CD4-positive, alpha-beta memory T cell (primary cell): ENCODE results near the gene PLA2G4F. TPM values are rescaled to one million over a fixed set of nuclear protein-coding genes. Genes with fewer than 3 reads are reported as not detected.
A peak's percentile ranks its signal among the peaks of the same experiment; 100 is the strongest.

Source experiments
- CTCF ChIA-PET: fragments of 350-600 bp; sonication (Branson Sonifier 250); formaldehyde crosslinking; loops from one replicate; lab custom pipeline; 2021; ENCODE audit warnings: inconsistent platforms; ENCODE audit not compliant: partially characterized antibody; lab: Charles Lee
- POLR2A ChIA-PET: fragments of 350-600 bp; sonication (Branson Sonifier 250); formaldehyde crosslinking; loops from one replicate; lab custom pipeline; 2021; ENCODE audit not compliant: partially characterized antibody; lab: Charles Lee
- DNase-seq, 5 donors: peaks; one replicate each; pipeline versions ENCODE4 v3.0.0 to v3.0.0-alpha.2; 2020 to 2022; ENCODE audit warnings: mixed read lengths in 1 of 5
- H3K27ac ChIP-seq: one replicate; pipeline ENCODE4 v1.7.0; 2013; ENCODE audit warnings: low read depth, low read length
- H3K27me3 ChIP-seq: 2 replicates; pipeline ENCODE4 v1.7.0; 2013; ENCODE audit warnings: mild to moderate bottlenecking, low read length, moderate library complexity; ENCODE audit not compliant: insufficient read depth
- H3K36me3 ChIP-seq: 2 replicates; pipeline ENCODE4 v1.7.0; 2013; ENCODE audit warnings: mild to moderate bottlenecking, low read length, moderate library complexity; ENCODE audit not compliant: insufficient read depth
- H3K4me1 ChIP-seq: 2 replicates; pipeline ENCODE4 v1.7.0; 2013; ENCODE audit warnings: mild to moderate bottlenecking, low read length, moderate library complexity; ENCODE audit not compliant: insufficient read depth
- H3K4me3 ChIP-seq, 2 donors: one replicate each; pipeline ENCODE4 v1.7.0; 2013; ENCODE audit warnings: low read length in 2 of 2, mild to moderate bottlenecking in 1 of 2
- H3K9me3 ChIP-seq, 2 donors: one replicate each; pipeline ENCODE4 v1.7.0; 2013; ENCODE audit warnings: low read length in 2 of 2, control low read depth in 1 of 2; ENCODE audit not compliant: control insufficient read depth in 1 of 2
- H3K27ac Mint-ChIP-seq, 7 donors: one replicate each; pipeline ENCODE4 v1.8.0; 2020 to 2021; ENCODE audit warnings: mixed read lengths in 7 of 7, mild to moderate bottlenecking in 6 of 7, inconsistent platforms in 3 of 7, moderate library complexity in 3 of 7
- H3K27me3 Mint-ChIP-seq, 2 donors: one replicate each; pipeline ENCODE4 v1.8.0; 2020 to 2021; ENCODE audit warnings: mixed read lengths in 2 of 2
- H3K36me3 Mint-ChIP-seq, 2 donors: one replicate each; pipeline ENCODE4 v1.8.0; 2020 to 2021; ENCODE audit warnings: mixed read lengths in 2 of 2, inconsistent platforms in 1 of 2, mild to moderate bottlenecking in 1 of 2
- H3K4me1 Mint-ChIP-seq, 4 donors: one replicate each; pipeline ENCODE4 v1.8.0; 2020 to 2021; ENCODE audit warnings: mixed read lengths in 4 of 4, mild to moderate bottlenecking in 1 of 4
- H3K4me3 Mint-ChIP-seq, 8 donors: one replicate each; pipeline ENCODE4 v1.8.0; 2020 to 2021; ENCODE audit warnings: mixed read lengths in 8 of 8, mild to moderate bottlenecking in 7 of 8, moderate library complexity in 6 of 8, inconsistent platforms in 3 of 8
- H3K9me3 Mint-ChIP-seq, 8 donors: one replicate each; pipeline ENCODE4 v1.8.0; 2020 to 2021; ENCODE audit warnings: mixed read lengths in 8 of 8, mild to moderate bottlenecking in 5 of 8, inconsistent platforms in 3 of 8, moderate library complexity in 1 of 8
- intact Hi-C: fragments of 100-400 bp; cut with micrococcal nuclease; formaldehyde crosslinking; loops from one replicate; pipeline ENCODE4 v1.15.1; 2023
- polyA plus RNA-seq, 2 donors: library from polyadenylated mRNA; unstranded; fragments of 300-500 nt; fragmentation: Illumina TruSeq; gene quantifications; one replicate each; pipeline ENCODE4 v1.2.3, GENCODE V29; 2021
- total RNA-seq, 2 experiments: library from RNA; stranded (reverse); gene quantifications; one replicate each; pipeline ENCODE4 v1.2.3, GENCODE V29; 2021

The PLA2G4F gene
- total and polyA plus RNA-seq, 4 experiments from 2014 or later: not detected

- Mint-ChIP-seq H3K36me3 (no peaks in the 10 kb centered on the region), H3K27me3 (peaks cover 3% of the 10 kb centered on the region in 2 donors), H3K4me3 (no peak overlapping the region), H3K4me1 (peaks cover 0 to 3% (median under 1%) of the 10 kb centered on the region in 4 donors), H3K9me3 (no peaks in the 10 kb centered on the region), H3K27ac (peak overlapping the region in 1 of 7 donors; percentile 68)
- H3K4me1 ChIP-seq: no peaks in the 10 kb centered on the region
- H3K27ac ChIP-seq: no peak overlapping the region
- no peak for DNase-seq
- intact Hi-C loops: no loop called here
- CTCF ChIA-PET: interaction anchor here (1.0 to 1.7 kb wide), 5 partner anchors 9 to 155 kb away, joined by 3 to 7 read pairs (median 3); no protein-coding TSS in a partner anchor
- no peak overlapping the region for H3K4me3 ChIP-seq
- POLR2A ChIA-PET: no interaction called here
- no peaks in the 10 kb centered on the region for H3K27me3 ChIP-seq
- H3K36me3 ChIP-seq: no peaks in the 10 kb centered on the region
- H3K9me3 ChIP-seq: no peaks in the 10 kb centered on the region
Observed at GRCh38 chr15:42135351-42135750, 21.1 kb downstream of the PLA2G4F start.

- POLR2A ChIA-PET: no interaction called here
- intact Hi-C loops: no loop called here
Observed at GRCh38 chr15:42134617-42135245, 21.7 kb downstream of the PLA2G4F start.

GRCh38 chr15:42133886-42134502, 22.4 kb downstream of the PLA2G4F start:
- Histone ChIP-seq H3K4me3 (no peak overlapping the region), H3K4me1 (no peaks in the 10 kb centered on the region), H3K27ac (no peak overlapping the region), H3K9me3 (no peaks in the 10 kb centered on the region), H3K27me3 (no peaks in the 10 kb centered on the region), H3K36me3 (no peaks in the 10 kb centered on the region)
- ChIA-PET POLR2A (no interaction called here), CTCF (interaction anchor here (0.8 to 1.4 kb wide), 2 partner anchors 138 to 145 kb away, joined by 4 to 7 read pairs; no protein-coding TSS in a partner anchor)
- no peaks in the 10 kb centered on the region for H3K9me3 Mint-ChIP-seq
- peaks cover 0 to 3% (median under 1%) of the 10 kb centered on the region in 4 donors for H3K4me1 Mint-ChIP-seq
- no peaks in the 10 kb centered on the region for H3K36me3 Mint-ChIP-seq
- intact Hi-C loops: no loop called here
- peaks cover 5 to 8% of the 10 kb centered on the region in 2 donors for H3K27me3 Mint-ChIP-seq
- DNase-seq: peak in 3 of 5 donors; percentile 8 to 25 (median 20)
- no peak overlapping the region for H3K4me3 Mint-ChIP-seq
- peak overlapping the region in 1 of 7 donors; percentile 5 for H3K27ac Mint-ChIP-seq

More at GRCh38 chr15:42134617-42135245, 21.7 kb downstream of the PLA2G4F start:
- no peaks in the 10 kb centered on the region for H3K27me3 ChIP-seq
- no peak for DNase-seq
- Mint-ChIP-seq H3K4me3 (no peak overlapping the region), H3K27ac (no peak overlapping the region), H3K4me1 (peaks cover 0 to 3% (median under 1%) of the 10 kb centered on the region in 4 donors), H3K27me3 (peaks cover 3 to 6% of the 10 kb centered on the region in 2 donors), H3K9me3 (no peaks in the 10 kb centered on the region), H3K36me3 (no peaks in the 10 kb centered on the region)
- no peaks in the 10 kb centered on the region for H3K36me3 ChIP-seq
- CTCF ChIA-PET: interaction anchor here (1.0 to 1.7 kb wide), 4 partner anchors 9 to 155 kb away, joined by 3 to 7 read pairs (median 4); no protein-coding TSS in a partner anchor
- no peak overlapping the region for H3K4me3 ChIP-seq
- H3K27ac ChIP-seq: no peak overlapping the region
- no peaks in the 10 kb centered on the region for H3K9me3 ChIP-seq
- no peaks in the 10 kb centered on the region for H3K4me1 ChIP-seq

DNA sequence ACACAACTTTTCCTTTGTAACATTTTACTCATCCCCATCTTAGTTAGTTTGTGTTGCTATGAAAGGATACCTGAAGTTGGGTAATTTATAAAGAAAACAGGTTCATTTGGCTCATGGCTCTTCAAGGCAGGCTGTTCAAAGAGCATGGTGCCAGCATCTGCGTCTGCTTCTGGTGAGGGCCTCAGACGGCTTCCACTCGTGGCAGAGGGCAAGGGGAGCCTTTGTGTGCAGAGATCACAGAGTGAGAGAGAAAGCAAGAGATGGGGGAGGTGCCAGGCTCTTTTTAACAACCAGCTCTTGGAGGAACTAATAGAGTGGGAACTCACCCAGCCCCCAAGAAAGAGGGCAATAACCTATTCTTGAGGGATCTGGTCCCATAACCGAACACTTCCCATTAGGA, 23.1 kb downstream of the PLA2G4F start:
- Mint-ChIP-seq H3K4me1 (peaks cover 0 to 3% (median under 1%) of the 10 kb centered on the region in 4 donors), H3K27ac (no peak overlapping the region), H3K4me3 (no peak overlapping the region), H3K9me3 (no peaks in the 10 kb centered on the region), H3K36me3 (no peaks in the 10 kb centered on the region), H3K27me3 (peaks cover 5 to 8% of the 10 kb centered on the region in 2 donors)
- Histone ChIP-seq H3K27me3 (no peaks in the 10 kb centered on the region), H3K9me3 (no peaks in the 10 kb centered on the region), H3K27ac (no peak overlapping the region), H3K36me3 (no peaks in the 10 kb centered on the region), H3K4me1 (no peaks in the 10 kb centered on the region), H3K4me3 (no peak overlapping the region)
- ChIA-PET POLR2A (no interaction called here), CTCF (interaction anchor here (0.8 to 1.4 kb wide), 2 partner anchors 138 to 144 kb away, joined by 4 to 7 read pairs; no protein-coding TSS in a partner anchor)
- intact Hi-C loops: no loop called here
- DNase-seq: no peak

DNA sequence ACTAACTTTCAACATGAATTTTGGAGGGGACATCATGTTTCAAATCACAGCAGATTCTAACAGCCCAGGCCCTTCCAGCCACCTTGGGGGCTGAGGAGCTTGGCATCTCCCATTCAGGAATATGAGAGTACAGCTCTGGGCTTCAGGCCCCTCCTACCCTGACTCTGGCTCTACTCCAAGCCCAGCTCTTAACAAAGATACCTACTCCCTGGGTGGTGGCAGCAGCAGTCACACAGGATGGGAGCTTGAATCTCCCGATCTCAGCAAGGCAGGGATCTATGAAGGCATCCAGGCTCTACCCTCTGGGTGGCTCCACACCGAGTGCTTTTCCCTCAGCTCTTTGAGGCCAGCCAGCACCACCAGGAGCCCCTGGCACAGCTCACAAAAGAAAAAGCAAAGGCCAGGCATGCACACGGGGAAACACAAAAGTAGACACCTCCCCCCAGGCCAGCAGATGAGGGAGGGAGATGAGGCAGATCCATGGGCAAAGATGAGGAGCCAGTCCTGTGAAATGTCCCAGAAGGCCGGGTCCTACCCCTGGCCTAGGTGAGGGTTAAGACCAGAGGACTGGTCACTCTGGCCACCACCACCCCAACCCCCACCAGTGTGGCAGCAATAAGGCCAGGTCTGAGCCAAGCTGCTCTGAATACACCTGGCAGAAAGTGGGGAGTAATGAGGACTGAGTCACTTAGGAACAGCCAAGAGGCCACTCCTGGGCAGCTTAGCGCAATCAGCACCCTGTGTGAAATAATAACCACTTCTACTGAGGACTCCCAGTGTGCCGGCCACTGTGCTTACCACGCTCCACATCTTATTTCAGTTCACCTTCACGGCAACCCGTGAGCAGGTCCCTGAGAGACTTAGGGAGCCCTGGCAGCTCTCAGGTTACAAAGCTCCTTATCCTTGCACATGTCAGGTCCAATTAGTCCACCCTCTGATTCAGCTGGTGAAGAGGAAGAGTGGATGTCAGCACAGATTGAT, 24.3 kb downstream of the PLA2G4F start:
- Histone ChIP-seq H3K36me3 (no peaks in the 10 kb centered on the region), H3K27me3 (no peaks in the 10 kb centered on the region), H3K4me1 (no peaks in the 10 kb centered on the region), H3K27ac (no peak overlapping the region), H3K4me3 (no peak overlapping the region), H3K9me3 (no peaks in the 10 kb centered on the region)
- CTCF ChIA-PET: no interaction called here
- Mint-ChIP-seq H3K9me3 (no peaks in the 10 kb centered on the region), H3K27ac (peak overlapping the region in 1 of 7 donors; percentile 8), H3K4me1 (peaks cover 0 to 2% (median under 1%) of the 10 kb centered on the region in 4 donors), H3K27me3 (peaks cover 9 to 15% of the 10 kb centered on the region in 2 donors), H3K4me3 (no peak overlapping the region), H3K36me3 (no peaks in the 10 kb centered on the region)
- intact Hi-C loops: no loop called here
- DNase-seq: no peak
- POLR2A ChIA-PET: no interaction called here

GRCh38 chr15:42131006-42131405, 25.4 kb downstream of the PLA2G4F start:
- Histone ChIP-seq H3K4me3 (no peak overlapping the region), H3K36me3 (no peaks in the 10 kb centered on the region), H3K27ac (no peak overlapping the region), H3K4me1 (no peaks in the 10 kb centered on the region), H3K9me3 (no peaks in the 10 kb centered on the region), H3K27me3 (no peaks in the 10 kb centered on the region)
- no peak overlapping the region for H3K4me3 Mint-ChIP-seq
- peaks cover 0 to 2% (median under 1%) of the 10 kb centered on the region in 4 donors for H3K4me1 Mint-ChIP-seq
- ChIA-PET POLR2A (no interaction called here), CTCF (interaction anchor here (1.5 to 1.7 kb wide), 2 partner anchors 8 to 10 kb away, joined by 9 to 14 read pairs; no protein-coding TSS in a partner anchor)
- no peaks in the 10 kb centered on the region for H3K9me3 Mint-ChIP-seq
- no peaks in the 10 kb centered on the region for H3K36me3 Mint-ChIP-seq
- no peak for DNase-seq
- H3K27ac Mint-ChIP-seq: peak overlapping the region in 1 of 7 donors; percentile 73
- intact Hi-C loops: no loop called here
- H3K27me3 Mint-ChIP-seq: peaks cover 9 to 15% of the 10 kb centered on the region in 2 donors
